ENCODE data around the gene MRPS9. TPM values are rescaled to one million over a fixed set of nuclear protein-coding genes. Genes with fewer than 3 reads are reported as not detected.
A peak's percentile ranks its signal among the peaks of the same experiment; 100 is the strongest.

Gene MRPS9
- total RNA-seq, 1 experiment from 2014 or later, result 49.7 TPM

DNA sequence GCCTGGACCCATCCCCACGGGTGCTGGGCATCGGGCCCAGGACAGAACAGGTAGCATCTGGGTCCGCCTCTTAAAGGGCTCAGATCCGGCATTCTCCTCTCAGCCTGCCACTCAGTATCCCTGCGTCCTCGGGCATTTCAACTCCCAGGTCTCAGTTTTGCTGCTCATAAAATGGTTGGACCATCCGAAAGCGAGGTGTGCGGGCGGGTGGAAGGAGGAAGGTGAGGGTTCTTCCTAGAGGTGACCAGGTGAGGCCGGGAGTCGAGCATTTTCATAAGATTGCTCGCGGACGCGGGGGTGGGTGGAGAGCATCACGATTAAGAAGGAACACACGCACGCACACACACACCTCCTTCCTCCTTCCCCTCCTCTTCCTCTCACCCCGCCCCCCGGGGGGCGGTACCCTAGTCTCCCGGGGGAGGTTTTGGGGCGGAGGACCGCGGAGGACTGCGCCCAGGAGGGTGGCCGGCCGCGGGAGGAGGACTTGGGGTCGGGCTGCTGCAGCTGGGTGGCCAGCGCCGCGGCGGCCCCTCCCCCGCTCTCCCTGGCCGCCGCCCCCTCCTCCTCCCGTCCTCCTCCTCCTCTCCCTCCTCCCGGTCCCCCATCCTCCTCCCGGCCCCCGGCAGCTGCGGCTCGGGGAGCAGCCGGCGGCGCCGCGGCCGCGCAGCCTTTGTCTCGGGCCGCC is 105.7 kb downstream of the MRPS9 start:
- no peak for DNase-seq (ENCODE audit: low read depth, low spot score)
- ChIA-PET RAD21 (ENCODE audit: low non-redundant PET in 1 of 2, low total read pairs in 2 of 2, uncharacterized antibody in 2 of 2, unreplicated experiment in 2 of 2) (no interaction called here), POLR2A (no interaction called here), CTCF (no interaction called here)
- peak overlapping the region; percentile 35 for H2AFZ ChIP-seq (ENCODE audit: low read depth, low read length, poor library complexity, severe bottlenecking)
- H3K9ac ChIP-seq (ENCODE audit: low read length), result peak overlapping the region; percentile 40
- no peaks in the 10 kb centered on the region for H4K20me1 ChIP-seq (ENCODE audit: insufficient read depth)
- TF ChIP-seq, protein P1, sequence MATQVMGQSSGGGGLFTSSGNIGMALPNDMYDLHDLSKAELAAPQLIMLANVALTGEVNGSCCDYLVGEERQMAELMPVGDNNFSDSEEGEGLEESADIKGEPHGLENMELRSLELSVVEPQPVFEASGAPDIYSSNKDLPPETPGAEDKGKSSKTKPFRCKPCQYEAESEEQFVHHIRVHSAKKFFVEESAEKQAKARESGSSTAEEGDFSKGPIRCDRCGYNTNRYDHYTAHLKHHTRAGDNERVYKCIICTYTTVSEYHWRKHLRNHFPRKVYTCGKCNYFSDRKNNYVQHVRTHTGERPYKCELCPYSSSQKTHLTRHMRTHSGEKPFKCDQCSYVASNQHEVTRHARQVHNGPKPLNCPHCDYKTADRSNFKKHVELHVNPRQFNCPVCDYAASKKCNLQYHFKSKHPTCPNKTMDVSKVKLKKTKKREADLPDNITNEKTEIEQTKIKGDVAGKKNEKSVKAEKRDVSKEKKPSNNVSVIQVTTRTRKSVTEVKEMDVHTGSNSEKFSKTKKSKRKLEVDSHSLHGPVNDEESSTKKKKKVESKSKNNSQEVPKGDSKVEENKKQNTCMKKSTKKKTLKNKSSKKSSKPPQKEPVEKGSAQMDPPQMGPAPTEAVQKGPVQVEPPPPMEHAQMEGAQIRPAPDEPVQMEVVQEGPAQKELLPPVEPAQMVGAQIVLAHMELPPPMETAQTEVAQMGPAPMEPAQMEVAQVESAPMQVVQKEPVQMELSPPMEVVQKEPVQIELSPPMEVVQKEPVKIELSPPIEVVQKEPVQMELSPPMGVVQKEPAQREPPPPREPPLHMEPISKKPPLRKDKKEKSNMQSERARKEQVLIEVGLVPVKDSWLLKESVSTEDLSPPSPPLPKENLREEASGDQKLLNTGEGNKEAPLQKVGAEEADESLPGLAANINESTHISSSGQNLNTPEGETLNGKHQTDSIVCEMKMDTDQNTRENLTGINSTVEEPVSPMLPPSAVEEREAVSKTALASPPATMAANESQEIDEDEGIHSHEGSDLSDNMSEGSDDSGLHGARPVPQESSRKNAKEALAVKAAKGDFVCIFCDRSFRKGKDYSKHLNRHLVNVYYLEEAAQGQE (IDR thresholded peaks at IDR 0.05; ENCODE audit: low read depth), result no peak
- TF ChIP-seq EZH2 (IDR thresholded peaks at IDR 0.05), result no peak
- no peak for TF ChIP-seq RAD21 (IDR thresholded peaks at IDR 0.05; ENCODE audit: low read depth)
- TF ChIP-seq FOSL1 (IDR thresholded peaks at IDR 0.05; ENCODE audit: low read depth), result no peak
- TF ChIP-seq ELF1 (IDR thresholded peaks at IDR 0.05; ENCODE audit: borderline replicate concordance, low read depth), result no peak
- TF ChIP-seq POLR2AphosphoS5 (IDR thresholded peaks at IDR 0.05; ENCODE audit: low read depth, low read length), result peak; percentile 42
- TF ChIP-seq SP1 (IDR thresholded peaks at IDR 0.05; ENCODE audit: low read depth), result no peak
- no peak for TF ChIP-seq EZH2phosphoT487 (IDR thresholded peaks at IDR 0.05; ENCODE audit: borderline replicate concordance)
- no peak for TF ChIP-seq POLR2A (IDR thresholded peaks at IDR 0.05; ENCODE audit: borderline replicate concordance, extremely low read depth, insufficient read depth, insufficient read length)
- no peak for TF ChIP-seq CEBPB (IDR thresholded peaks at IDR 0.05; ENCODE audit: low read depth)
- no peak for TF ChIP-seq JUND (IDR thresholded peaks at IDR 0.05)
- 0 out of 2 replicates have a peak, but pooled peaks have one; percentile 27 for TF ChIP-seq EGR1 (IDR thresholded peaks at IDR 0.05; ENCODE audit: low read depth)
- no peak for TF ChIP-seq CBX3 (IDR thresholded peaks at IDR 0.05; ENCODE audit: low read depth)
- TF ChIP-seq, protein P2, sequence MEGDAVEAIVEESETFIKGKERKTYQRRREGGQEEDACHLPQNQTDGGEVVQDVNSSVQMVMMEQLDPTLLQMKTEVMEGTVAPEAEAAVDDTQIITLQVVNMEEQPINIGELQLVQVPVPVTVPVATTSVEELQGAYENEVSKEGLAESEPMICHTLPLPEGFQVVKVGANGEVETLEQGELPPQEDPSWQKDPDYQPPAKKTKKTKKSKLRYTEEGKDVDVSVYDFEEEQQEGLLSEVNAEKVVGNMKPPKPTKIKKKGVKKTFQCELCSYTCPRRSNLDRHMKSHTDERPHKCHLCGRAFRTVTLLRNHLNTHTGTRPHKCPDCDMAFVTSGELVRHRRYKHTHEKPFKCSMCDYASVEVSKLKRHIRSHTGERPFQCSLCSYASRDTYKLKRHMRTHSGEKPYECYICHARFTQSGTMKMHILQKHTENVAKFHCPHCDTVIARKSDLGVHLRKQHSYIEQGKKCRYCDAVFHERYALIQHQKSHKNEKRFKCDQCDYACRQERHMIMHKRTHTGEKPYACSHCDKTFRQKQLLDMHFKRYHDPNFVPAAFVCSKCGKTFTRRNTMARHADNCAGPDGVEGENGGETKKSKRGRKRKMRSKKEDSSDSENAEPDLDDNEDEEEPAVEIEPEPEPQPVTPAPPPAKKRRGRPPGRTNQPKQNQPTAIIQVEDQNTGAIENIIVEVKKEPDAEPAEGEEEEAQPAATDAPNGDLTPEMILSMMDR (IDR thresholded peaks at IDR 0.05 in 2 of 3, conservative IDR thresholded peaks at IDR 0.05 in 1 of 3; ENCODE audit: borderline replicate concordance in 1 of 3, insufficient read depth in 1 of 3, low read depth in 2 of 3, low read length in 2 of 3), result no peak
- H3K4me1 ChIP-seq (ENCODE audit: control insufficient read depth in 1 of 2, insufficient read depth in 2 of 2, low read length in 2 of 2), result peaks cover 0 to 10% of the 10 kb centered on the region in 2 experiments; a peak in 2 of 4 replicates
- intact Hi-C loops (cut with micrococcal nuclease), result no loop called here
- peak overlapping the region; percentile 47 to 60 for H3K4me3 ChIP-seq (replicated peaks in 1 of 2; ENCODE audit: low read depth in 1 of 2, low read length in 2 of 2)
- no peaks in the 10 kb centered on the region for H3K9me2 ChIP-seq (ENCODE audit: insufficient read depth)
- peak; percentile 83 for ATAC-seq
- H3K4me2 ChIP-seq (ENCODE audit: low read length), result peak overlapping the region; percentile 80
- no peaks in the 10 kb centered on the region for H3K27me3 ChIP-seq (ENCODE audit: insufficient read depth, low read length)
- BruUV-seq (replicated peaks), result no TSS peak
- H3K27ac ChIP-seq (ENCODE audit: low read depth, low read length), result no peak overlapping the region
- H3K36me3 ChIP-seq (ENCODE audit: control insufficient read depth in 1 of 2, insufficient read depth in 2 of 2, low read length in 2 of 2), result no peaks in the 10 kb centered on the region
- H3K79me2 ChIP-seq (ENCODE audit: insufficient read depth, low read length), result no peaks in the 10 kb centered on the region
- H3K9me3 ChIP-seq (ENCODE audit: control insufficient read depth in 1 of 2, insufficient read depth in 1 of 2, low read depth in 1 of 2, low read length in 2 of 2), result no peaks in the 10 kb centered on the region
